ENCODE measurements around the gene CDH4.

Gene CDH4

GRCh38 chr20:61594198-61594597 is 342.1 kb downstream of the CDH4 start:
- Histone ChIP-seq H3K4me3 (replicated peaks; ENCODE audit: insufficient read depth, low read length) (no peak overlapping the region), H3K27ac (replicated peaks) (no peak overlapping the region), H3K27me3 (ENCODE audit: insufficient read depth, poor library complexity, severe bottlenecking) (no peaks in the 10 kb centered on the region)
- no peak for DNase-seq (ENCODE audit: low read depth in 1 of 2, low spot score in 1 of 2)
- TF ChIP-seq GABPA (IDR thresholded peaks at IDR 0.05; ENCODE audit: low read depth) (no peak), SPI1 (IDR thresholded peaks at IDR 0.05; ENCODE audit: borderline replicate concordance, low read depth) (no peak), CTCF (IDR thresholded peaks at IDR 0.05; ENCODE audit: insufficient read depth, low read length) (no peak), POLR2AphosphoS5 (IDR thresholded peaks at IDR 0.05; ENCODE audit: low read depth) (no peak), REST (IDR thresholded peaks at IDR 0.05; ENCODE audit: insufficient replicate concordance, low read depth) (no peak)

GRCh38 chr20:61595216-61595615 is 343.2 kb downstream of the CDH4 start:
- H3K27me3 ChIP-seq (ENCODE audit: insufficient read depth, poor library complexity, severe bottlenecking), result no peaks in the 10 kb centered on the region
- DNase-seq (ENCODE audit: low read depth in 1 of 2, low spot score in 1 of 2), result no peak
- TF ChIP-seq SPI1 (IDR thresholded peaks at IDR 0.05; ENCODE audit: borderline replicate concordance, low read depth) (no peak), GABPA (IDR thresholded peaks at IDR 0.05; ENCODE audit: low read depth) (no peak), REST (IDR thresholded peaks at IDR 0.05; ENCODE audit: insufficient replicate concordance, low read depth) (no peak), CTCF (IDR thresholded peaks at IDR 0.05; ENCODE audit: insufficient read depth, low read length) (no peak), POLR2AphosphoS5 (IDR thresholded peaks at IDR 0.05; ENCODE audit: low read depth) (no peak)

GRCh38 chr20:61596687-61597330 is 344.7 kb downstream of the CDH4 start:
- Histone ChIP-seq H3K4me3 (replicated peaks; ENCODE audit: insufficient read depth, low read length) (no peak overlapping the region), H3K27ac (replicated peaks) (no peak overlapping the region), H3K27me3 (ENCODE audit: insufficient read depth, poor library complexity, severe bottlenecking) (no peaks in the 10 kb centered on the region)
- no peak for DNase-seq (ENCODE audit: low read depth in 1 of 2, low spot score in 1 of 2)
- TF ChIP-seq GABPA (IDR thresholded peaks at IDR 0.05; ENCODE audit: low read depth) (no peak), SPI1 (IDR thresholded peaks at IDR 0.05; ENCODE audit: borderline replicate concordance, low read depth) (no peak), POLR2AphosphoS5 (IDR thresholded peaks at IDR 0.05; ENCODE audit: low read depth) (no peak), CTCF (IDR thresholded peaks at IDR 0.05; ENCODE audit: insufficient read depth, low read length) (no peak), REST (IDR thresholded peaks at IDR 0.05; ENCODE audit: insufficient replicate concordance, low read depth) (no peak)

More at GRCh38 chr20:61595216-61595615, 343.2 kb downstream of the CDH4 start:
- Histone ChIP-seq H3K27ac (replicated peaks) (no peak overlapping the region), H3K4me3 (replicated peaks; ENCODE audit: insufficient read depth, low read length) (no peak overlapping the region)
